ENCODE data around the gene KRTAP10-12. TPM values are rescaled to one million over a fixed set of nuclear protein-coding genes. Genes with fewer than 3 reads are reported as not detected.

Gene KRTAP10-12
- total and polyA plus RNA-seq, 2 donors from 2014 or later, result not detected

DNA sequence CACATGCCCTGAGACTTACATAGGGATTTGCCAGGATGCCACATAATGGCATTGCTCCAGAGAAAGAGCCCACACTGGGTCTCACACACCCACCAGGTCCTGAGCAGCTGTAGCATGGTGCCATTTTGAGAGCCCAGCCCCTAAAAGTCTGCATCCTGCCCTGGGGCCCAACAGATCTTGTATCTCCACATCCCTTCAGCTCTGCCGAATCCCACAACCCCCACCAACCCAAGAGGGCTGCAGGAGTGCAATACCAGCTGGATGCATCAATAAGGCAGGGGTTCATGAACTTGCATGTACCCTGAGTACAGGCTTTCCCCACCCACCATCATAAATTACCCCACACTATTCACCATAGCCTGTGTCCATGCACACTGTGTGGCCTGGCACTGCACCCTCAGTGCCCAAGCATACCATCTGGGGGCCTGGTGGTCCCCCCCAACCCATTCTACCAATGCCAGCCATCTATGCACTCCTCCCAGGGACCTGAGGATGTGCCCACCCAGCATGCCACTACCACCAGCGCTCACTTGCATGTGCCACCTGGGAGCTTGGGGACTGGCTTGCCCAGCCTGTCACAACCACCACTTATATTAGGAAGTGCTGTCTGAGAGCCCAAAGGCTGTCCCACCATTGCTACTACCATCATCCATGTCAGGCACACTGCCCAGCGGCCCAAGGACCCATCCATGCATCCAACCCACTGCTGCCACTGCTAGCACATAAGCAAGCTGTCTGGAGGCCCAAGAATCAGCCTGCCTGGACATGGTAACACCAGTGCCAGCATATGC lies 26.1 kb upstream of the KRTAP10-12 start:
- H3K27ac ChIP-seq (ENCODE audit: low read depth in 2 of 2, low read length in 2 of 2), result no peak overlapping the region
- FAIRE-seq (no peak), DNase-seq (no peak)
- no peaks in the 10 kb centered on the region for H3K27me3 ChIP-seq (ENCODE audit: control insufficient read depth, insufficient read depth, low read length)
- H3K9me3 ChIP-seq (ENCODE audit: control insufficient read depth in 2 of 3, insufficient read depth in 1 of 3, low read length in 3 of 3), result peaks cover 0 to 2% (median 0%) of the 10 kb centered on the region in 3 donors
- H3K9ac ChIP-seq (ENCODE audit: low read length in 3 of 3), result no peak overlapping the region
- H3K4me1 ChIP-seq (ENCODE audit: control insufficient read depth in 2 of 3, insufficient read depth in 2 of 3, low read depth in 1 of 3, low read length in 3 of 3), result no peaks in the 10 kb centered on the region
- no peak for TF ChIP-seq CTCF (IDR thresholded peaks at IDR 0.05; ENCODE audit: borderline replicate concordance, extremely low read depth, insufficient read depth)
- no peaks in the 10 kb centered on the region for H3K36me3 ChIP-seq (ENCODE audit: control insufficient read depth in 2 of 3, insufficient read depth in 3 of 3, low read length in 3 of 3)
- intact Hi-C loops (cut with DNase I), result no loop called here
- H3K4me3 ChIP-seq (ENCODE audit: low read length in 3 of 3), result no peak overlapping the region

DNA sequence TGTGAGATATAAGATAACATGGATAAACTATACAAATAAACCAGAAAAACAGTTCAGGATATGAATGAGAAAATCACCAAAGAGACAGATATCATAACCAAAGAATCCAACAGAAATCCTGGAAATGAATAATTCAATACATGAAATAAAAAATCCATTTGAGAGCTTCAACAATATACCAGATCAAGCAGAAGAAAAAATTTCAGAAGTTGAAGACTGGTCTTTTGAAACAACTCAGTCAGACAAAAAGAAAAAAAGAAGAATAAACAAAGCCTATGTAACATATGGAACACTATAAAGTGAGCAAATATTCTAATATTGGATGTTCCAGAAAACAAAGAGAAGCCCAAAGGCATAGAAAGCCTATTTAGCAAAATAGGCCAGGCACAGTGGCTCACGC lies 25.1 kb upstream of the KRTAP10-12 start:
- no peaks in the 10 kb centered on the region for H3K4me1 ChIP-seq (ENCODE audit: control insufficient read depth in 2 of 3, insufficient read depth in 2 of 3, low read depth in 1 of 3, low read length in 3 of 3)
- FAIRE-seq, result no peak
- peaks cover 0 to 2% (median 0%) of the 10 kb centered on the region in 3 donors for H3K9me3 ChIP-seq (ENCODE audit: control insufficient read depth in 2 of 3, insufficient read depth in 1 of 3, low read length in 3 of 3)
- H3K36me3 ChIP-seq (ENCODE audit: control insufficient read depth in 2 of 3, insufficient read depth in 3 of 3, low read length in 3 of 3), result no peaks in the 10 kb centered on the region
- H3K27me3 ChIP-seq (ENCODE audit: control insufficient read depth, insufficient read depth, low read length), result no peaks in the 10 kb centered on the region
- intact Hi-C loops (cut with DNase I), result no loop called here
- H3K27ac ChIP-seq (ENCODE audit: low read depth in 2 of 2, low read length in 2 of 2), result no peak overlapping the region
- no peak for TF ChIP-seq CTCF (IDR thresholded peaks at IDR 0.05; ENCODE audit: borderline replicate concordance, extremely low read depth, insufficient read depth)
- H3K4me3 ChIP-seq (ENCODE audit: low read length in 3 of 3), result no peak overlapping the region
- H3K9ac ChIP-seq (ENCODE audit: low read length in 3 of 3), result no peak overlapping the region
- DNase-seq, result no peak

- no peak for TF ChIP-seq CTCF (IDR thresholded peaks at IDR 0.05; ENCODE audit: borderline replicate concordance, extremely low read depth, insufficient read depth)
- no peak overlapping the region for H3K4me3 ChIP-seq (ENCODE audit: low read length in 3 of 3)
- H3K36me3 ChIP-seq (ENCODE audit: control insufficient read depth in 2 of 3, insufficient read depth in 3 of 3, low read length in 3 of 3), result no peaks in the 10 kb centered on the region
- no peak overlapping the region for H3K9ac ChIP-seq (ENCODE audit: low read length in 3 of 3)
- FAIRE-seq (no peak), DNase-seq (no peak)
- intact Hi-C loops (cut with DNase I), result no loop called here
- H3K27ac ChIP-seq (ENCODE audit: low read depth in 2 of 2, low read length in 2 of 2), result no peak overlapping the region
- H3K4me1 ChIP-seq (ENCODE audit: control insufficient read depth in 2 of 3, insufficient read depth in 2 of 3, low read depth in 1 of 3, low read length in 3 of 3), result no peaks in the 10 kb centered on the region
- no peaks in the 10 kb centered on the region for H3K9me3 ChIP-seq (ENCODE audit: control insufficient read depth in 2 of 3, insufficient read depth in 1 of 3, low read length in 3 of 3)
- no peaks in the 10 kb centered on the region for H3K27me3 ChIP-seq (ENCODE audit: control insufficient read depth, insufficient read depth, low read length)
These were observed 19.1 kb upstream of the KRTAP10-12 start for GRCh38 chr21:44677881-44678280.

Measured in kidney (tissue), 14 donors.